Measurements from ENCODE around the gene ACIN1.

Gene ACIN1

GRCh38 chr14:23115039-23115731, 20.2 kb upstream of the ACIN1 start:
- TF ChIP-seq CTCF (IDR thresholded peaks at IDR 0.05) = no peak
- TF ChIP-seq ZFX (IDR thresholded peaks at IDR 0.05; ENCODE audit: borderline replicate concordance) = no peak
- H3K27ac ChIP-seq = no peak overlapping the region

- no peak overlapping the region for H3K27ac ChIP-seq
- no peak for TF ChIP-seq CTCF (IDR thresholded peaks at IDR 0.05)
- TF ChIP-seq ZFX (IDR thresholded peaks at IDR 0.05; ENCODE audit: borderline replicate concordance) = no peak
Measured at GRCh38 chr14:23114669-23115038, 19.7 kb upstream of the ACIN1 start.

GRCh38 chr14:23114120-23114458, 19.2 kb upstream of the ACIN1 start:
- no peak for TF ChIP-seq ZFX (IDR thresholded peaks at IDR 0.05; ENCODE audit: borderline replicate concordance)
- TF ChIP-seq CTCF (IDR thresholded peaks at IDR 0.05) = no peak
- no peak overlapping the region for H3K27ac ChIP-seq

- TF ChIP-seq ZFX (IDR thresholded peaks at IDR 0.05; ENCODE audit: borderline replicate concordance) = no peak
- no peak for TF ChIP-seq CTCF (IDR thresholded peaks at IDR 0.05)
- H3K27ac ChIP-seq = no peak overlapping the region
Measured at GRCh38 chr14:23113431-23114119, 18.6 kb upstream of the ACIN1 start.

GRCh38 chr14:23112359-23113178, 17.6 kb upstream of the ACIN1 start:
- no peak for TF ChIP-seq ZFX (IDR thresholded peaks at IDR 0.05; ENCODE audit: borderline replicate concordance)
- TF ChIP-seq CTCF (IDR thresholded peaks at IDR 0.05) = no peak
- no peak overlapping the region for H3K27ac ChIP-seq

- TF ChIP-seq CTCF (IDR thresholded peaks at IDR 0.05) (no peak), ZFX (IDR thresholded peaks at IDR 0.05; ENCODE audit: borderline replicate concordance) (no peak)
- H3K27ac ChIP-seq = no peak overlapping the region
Measured at GRCh38 chr14:23110579-23111365, 15.8 kb upstream of the ACIN1 start.

Measured in 22Rv1 (cell line).